HG03469 (cell line): ENCODE data around the gene PLA2G2D.

Experiments used
- ATAC-seq: cut with Tn5 transposase; IDR thresholded peaks from one replicate; pipeline ENCODE4 v1.9.1; 2021; ENCODE audit warnings: mild to moderate bottlenecking, moderate library complexity, moderate number of reproducible peaks; ENCODE audit not compliant: unreplicated experiment

Gene PLA2G2D, protein sequence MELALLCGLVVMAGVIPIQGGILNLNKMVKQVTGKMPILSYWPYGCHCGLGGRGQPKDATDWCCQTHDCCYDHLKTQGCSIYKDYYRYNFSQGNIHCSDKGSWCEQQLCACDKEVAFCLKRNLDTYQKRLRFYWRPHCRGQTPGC

DNA sequence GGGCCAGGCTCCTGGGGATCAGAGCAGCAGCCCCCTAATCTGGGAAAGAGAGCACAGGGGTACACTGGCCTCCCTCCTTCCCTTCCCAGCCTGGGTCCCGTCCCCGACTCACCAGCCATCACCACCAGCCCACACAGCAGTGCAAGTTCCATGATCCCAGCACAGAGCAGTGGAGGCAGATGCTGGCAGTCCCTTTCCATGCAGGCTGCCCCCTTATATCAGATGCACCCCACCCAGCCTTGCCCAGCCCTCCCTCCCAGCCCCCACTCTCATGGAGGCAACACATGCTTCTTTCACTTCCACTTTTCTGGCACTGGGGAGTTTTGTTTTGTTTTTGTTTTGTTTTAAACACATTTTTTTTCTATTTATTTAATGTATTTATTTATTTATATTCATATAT lies at the start of gene PLA2G2D:
Gene PLA2G2D (minus strand): TSS at position 190 of the 400 bp plus-strand sequence. CDS start 38 bp downstream, at position 152.
- ATAC-seq: no peak

DNA sequence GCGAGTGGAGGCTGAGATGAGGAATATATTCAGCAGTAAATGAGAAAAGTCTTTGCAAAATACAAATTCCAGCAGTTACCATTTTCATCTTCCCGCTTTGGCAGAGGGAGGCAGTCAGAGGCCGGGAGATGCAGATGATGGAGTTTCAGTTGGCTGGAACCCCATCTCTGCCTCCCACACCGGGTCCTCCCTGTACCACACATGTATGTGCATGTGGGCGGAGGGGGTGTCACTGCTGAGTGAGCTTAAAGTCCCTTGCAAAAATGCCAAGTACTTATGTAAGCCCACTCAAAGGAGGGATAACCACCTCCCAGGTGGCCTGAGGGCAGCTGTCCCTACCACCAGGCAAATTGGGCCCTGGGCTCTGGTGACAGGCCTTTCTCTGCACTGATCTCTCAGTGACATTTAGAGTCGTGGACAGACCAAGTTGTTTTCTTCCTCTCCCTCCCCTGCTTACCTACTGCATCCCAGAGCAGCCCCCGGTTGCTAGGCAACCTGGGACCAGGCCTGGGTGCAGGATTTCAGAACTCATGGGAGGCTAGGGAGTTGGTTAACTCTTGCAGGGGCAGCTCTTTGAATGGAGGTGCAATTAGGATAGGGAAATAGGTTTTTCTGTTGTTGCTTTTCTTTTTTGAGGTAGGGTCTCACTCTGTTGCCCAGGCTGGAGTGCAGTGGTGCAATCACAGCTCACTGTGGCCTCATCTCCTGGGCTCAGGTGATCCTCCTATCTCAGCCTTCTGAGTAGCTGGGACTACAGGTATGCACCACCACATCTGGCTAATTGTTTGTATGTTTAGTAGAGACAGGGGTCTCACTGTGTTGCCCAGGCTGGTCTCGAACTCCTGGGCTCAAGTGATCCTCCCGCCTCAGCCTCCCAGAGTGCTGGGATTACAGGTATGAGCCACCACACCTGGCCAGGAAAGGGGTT lies 49.5 kb upstream of the PLA2G2D start:
- no peak for ATAC-seq

DNA sequence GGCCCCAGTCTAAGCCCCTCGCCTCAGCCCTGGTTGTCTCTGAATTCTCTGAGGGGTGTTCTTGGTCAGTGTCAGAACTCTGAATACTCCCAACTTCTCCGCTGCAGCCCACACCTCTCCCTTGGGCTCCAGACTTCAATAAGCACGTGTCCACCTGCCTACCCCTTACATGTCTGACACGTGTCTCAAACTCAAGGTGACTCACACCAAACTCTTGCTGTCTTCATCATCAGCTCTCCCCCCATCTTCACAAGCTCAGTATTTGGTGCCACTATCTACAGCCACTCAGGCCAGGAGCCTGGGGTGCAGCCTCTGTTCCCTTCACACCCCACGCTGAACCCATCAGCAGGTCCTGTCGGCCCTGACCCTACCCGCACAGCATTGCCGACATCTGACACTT lies 47.8 kb upstream of the PLA2G2D start:
- no peak for ATAC-seq

DNA sequence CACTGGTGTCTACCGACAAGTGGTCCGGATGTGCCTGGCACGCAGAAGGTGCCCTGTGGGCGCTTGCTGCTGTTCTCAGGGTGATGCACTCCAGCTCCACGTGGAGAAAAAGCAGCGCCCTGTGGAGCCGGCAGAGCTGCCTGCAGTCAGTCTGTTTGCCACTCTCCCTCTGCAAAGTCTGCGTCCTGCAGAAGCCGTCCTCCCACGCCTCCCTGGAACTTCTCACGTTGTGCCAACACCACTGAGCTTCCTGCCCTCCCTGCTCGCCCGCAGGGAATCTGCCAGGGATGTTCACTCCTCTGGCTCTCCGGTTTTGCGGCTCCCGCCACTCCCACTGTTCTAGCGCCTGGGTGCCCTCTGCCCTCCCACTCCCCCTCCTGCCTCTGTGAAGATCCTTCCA lies 46.7 kb upstream of the PLA2G2D start:
- no peak for ATAC-seq

DNA sequence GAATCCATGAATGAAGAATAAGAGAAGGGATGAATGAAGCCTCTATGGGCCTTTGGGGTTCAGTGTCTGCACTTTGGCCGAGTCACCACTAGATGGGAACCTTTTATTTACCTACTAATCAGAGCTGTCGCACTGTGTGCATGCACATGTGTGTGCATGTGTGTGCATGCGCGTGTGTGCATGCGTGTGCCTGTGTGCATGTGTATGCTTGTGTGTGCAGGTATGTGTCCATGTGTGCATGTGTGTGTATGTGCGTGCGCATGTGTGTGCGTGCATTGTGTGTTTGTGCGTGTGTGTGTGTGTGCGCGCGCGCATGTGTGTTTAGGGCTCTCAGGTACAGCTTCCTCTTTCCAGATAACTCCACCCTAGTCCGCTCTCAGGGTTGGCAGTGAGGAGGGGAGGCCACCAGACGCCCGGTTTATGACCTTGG lies 46.2 kb upstream of the PLA2G2D start:
- ATAC-seq: no peak

DNA sequence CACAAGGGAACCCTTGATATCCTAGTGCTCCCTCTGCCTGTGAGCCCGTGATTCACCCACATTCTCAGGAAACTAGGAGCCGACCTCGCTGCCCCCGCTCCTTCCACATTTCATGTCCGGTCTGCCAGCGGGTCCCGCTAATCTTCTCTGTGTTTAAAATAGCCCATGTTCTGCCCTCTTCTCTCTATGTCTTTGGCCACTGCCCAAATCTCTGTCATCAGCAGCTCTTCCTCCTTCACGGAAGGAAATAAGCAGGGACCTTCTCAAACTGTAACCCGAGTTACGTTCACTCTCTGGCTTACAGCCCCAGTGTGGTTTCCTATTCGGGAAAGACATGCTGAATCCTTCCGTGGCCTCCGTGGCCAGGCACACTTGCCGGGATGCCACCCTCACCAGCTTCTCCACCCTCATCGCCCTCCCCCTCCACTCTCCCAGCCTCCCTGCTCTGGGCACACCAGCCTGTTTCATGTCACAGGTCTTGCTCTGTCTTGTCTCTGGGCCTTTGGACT lies 45.4 kb upstream of the PLA2G2D start:
- ATAC-seq: no peak

DNA sequence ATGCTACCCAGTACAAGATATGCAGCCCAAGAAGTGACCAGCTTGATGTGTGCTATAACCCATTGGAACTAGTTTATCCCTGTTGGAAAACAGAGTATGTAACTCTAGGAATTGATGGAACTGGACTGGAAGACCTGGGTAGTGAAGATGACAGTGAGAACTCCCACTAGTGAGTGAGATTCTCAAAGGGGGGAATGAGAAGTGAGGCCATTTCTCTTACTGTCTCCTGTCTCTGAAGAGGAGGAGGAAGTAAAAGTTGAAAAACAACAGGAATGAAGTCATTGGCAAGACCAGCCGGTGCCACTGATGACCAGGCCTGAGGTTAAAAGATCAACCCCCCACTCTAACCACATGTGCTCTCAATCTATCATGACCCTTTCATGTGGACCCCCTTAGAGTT lies 40.7 kb upstream of the PLA2G2D start:
- ATAC-seq: no peak

DNA sequence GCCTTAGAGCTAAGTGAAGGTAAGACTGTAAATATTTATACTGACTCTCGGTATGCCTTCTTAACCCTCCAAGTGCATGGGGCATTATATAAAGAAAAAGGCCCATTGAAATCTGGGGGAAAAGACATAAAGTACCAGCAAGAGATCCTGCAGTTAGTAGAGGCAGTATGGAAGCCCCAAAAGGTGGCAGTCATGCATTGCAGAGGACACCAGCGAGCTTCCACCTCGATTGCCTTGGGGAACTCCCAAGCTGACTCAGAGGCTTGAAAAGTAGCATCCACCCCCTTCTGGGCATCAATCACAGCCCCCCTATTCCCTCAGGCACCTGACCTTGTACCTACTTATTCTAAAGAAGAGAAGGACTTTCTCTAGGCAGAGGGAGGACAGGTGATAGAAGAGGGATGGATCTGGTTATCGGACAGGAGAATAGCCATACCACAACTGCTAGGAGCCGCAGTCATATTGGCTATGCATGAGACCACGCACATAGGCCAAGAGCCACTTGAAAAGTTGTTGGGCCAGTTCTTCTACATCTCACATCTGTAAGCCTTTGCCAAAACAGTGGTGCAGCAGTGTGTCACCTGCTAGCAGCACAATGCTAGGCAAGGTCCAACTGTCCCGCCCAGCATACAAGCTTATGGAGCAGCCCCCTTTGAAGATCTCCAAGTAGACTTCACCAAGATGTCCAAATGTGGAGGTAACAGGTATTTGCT lies 39.2 kb upstream of the PLA2G2D start:
- ATAC-seq: no peak

DNA sequence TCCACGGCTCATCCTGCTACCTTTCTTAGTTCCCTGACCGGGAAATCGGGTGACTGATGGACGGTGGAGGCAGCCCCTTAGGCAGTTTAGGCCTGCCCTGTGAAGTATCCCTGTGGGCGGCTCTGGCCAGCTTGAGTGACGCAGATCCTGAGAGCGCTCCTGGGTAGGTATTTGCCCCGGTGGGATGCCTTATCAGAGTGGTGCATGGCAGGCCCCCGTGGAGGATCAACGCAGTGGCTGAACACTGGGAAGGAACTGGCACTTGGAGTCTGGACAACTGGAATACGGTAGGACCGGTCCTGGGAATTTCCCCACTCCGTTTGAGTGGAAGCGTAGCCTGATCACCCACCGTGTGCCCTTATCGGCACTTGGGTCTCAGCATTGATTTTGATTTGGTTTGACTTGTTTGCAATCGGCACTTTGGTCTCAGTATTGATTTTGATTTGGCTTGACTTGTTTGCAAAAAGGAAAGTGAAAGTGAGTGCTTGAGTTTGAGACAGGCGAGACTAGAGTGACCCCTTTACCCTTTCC lies 35.0 kb upstream of the PLA2G2D start:
- no peak for ATAC-seq

DNA sequence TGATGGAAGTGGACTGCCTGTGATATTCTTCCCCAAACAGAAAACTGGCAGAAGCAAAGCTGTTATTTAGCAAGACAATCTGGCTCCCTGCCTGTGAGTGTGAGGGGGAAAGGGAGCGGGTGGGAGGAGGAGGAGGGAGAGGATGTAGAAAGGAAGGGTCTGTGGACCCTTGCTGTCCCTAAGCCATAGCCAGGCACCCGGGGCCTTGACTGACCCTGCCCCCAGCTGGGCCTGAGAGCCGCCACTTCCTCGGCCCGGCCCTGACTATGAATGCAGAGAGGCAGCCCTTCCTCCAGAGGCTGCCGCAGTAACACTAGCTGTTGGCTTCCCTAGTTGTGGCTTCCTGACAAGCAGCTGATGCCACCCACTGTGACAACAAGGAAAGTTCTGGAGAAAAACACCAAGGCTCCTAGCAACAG lies 33.7 kb upstream of the PLA2G2D start:
- no peak for ATAC-seq

DNA sequence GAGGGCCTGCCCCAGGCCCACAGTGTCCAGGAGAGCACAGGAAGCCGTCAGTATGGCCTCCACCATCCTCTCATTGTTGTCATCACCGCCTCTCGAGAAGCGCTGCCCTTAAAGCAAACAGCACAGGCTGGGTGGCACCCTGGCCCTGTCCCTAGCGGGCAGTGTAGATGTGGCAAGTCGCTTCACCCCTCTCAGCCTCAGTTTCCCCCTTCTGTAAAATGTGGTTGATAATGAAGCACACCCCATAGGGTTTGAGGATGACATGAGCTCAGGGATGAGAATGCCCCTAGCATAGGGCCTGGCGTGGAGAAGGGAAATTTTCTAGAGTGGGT lies 33.2 kb upstream of the PLA2G2D start:
- no peak for ATAC-seq

DNA sequence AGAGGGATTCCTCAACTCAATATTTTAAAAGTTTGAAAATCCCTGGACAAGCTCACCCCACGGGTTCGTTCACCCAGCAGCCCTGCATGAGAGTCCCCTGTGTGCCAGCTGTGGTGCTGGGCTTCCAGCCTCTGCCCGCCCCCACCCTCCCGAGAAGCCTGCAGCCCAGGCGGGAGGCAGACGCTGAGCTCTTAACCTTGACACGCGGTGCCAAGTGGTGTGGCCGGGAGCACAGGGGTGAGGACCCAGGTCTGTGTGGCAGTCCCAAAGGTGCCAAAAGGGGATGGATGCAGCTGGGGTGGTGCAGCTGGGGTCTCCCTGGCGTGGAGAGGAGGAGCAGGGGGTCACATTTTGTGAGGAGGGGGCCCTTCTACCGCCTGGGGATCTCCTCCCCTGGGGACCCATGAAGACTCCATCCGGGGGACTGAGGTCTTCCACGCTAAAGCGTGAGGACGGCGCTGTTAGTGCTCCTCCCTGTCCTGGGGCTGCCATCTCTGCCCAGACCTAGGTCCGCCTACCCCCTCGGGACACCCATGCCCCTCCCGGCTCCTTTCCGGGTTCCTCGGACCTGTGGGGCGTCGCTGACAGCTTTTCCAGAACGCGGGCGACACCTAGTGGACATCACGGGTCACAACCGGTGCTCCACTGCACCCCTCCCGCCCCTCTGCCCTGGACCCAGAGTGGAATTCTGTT lies 32.7 kb upstream of the PLA2G2D start:
- no peak for ATAC-seq

DNA sequence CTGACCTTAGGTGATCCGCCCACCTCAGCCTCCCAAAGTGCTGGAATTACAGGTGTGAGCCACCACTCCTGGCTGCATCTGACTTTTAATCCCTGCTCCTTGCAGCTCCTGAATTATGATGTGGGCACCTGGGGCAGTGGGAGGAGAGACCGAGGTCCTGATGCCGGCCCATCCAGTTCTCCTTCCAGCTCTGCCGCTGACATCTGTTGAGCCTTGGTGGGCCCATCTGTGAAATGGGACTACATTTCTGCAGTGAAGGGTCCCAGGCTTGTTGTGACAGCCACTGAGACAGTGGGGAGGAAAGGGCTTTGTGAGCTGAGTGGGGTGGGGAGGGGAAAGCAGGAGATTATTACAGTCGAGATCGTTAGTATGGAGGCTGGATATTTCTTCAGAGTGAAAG lies 31.6 kb upstream of the PLA2G2D start:
- ATAC-seq: no peak

DNA sequence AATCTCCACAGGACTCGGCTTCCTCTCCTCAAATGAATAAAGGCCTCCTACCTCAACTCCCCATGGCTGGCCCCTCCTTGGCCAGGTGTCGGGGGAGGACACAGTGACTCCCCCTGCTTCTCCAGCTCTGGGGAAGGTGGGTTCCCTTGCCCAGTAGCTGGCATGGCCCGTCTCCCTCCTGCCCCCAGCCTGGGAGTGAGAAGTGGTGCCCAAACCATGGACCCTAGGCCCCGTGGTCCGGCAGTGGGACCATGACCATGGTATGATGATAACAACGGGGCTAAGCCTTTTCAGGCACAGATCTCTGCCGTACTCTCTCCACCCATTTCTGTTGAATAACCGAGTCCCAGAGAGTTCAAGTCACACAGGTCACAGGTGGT lies 31.0 kb upstream of the PLA2G2D start:
- ATAC-seq: no peak

DNA sequence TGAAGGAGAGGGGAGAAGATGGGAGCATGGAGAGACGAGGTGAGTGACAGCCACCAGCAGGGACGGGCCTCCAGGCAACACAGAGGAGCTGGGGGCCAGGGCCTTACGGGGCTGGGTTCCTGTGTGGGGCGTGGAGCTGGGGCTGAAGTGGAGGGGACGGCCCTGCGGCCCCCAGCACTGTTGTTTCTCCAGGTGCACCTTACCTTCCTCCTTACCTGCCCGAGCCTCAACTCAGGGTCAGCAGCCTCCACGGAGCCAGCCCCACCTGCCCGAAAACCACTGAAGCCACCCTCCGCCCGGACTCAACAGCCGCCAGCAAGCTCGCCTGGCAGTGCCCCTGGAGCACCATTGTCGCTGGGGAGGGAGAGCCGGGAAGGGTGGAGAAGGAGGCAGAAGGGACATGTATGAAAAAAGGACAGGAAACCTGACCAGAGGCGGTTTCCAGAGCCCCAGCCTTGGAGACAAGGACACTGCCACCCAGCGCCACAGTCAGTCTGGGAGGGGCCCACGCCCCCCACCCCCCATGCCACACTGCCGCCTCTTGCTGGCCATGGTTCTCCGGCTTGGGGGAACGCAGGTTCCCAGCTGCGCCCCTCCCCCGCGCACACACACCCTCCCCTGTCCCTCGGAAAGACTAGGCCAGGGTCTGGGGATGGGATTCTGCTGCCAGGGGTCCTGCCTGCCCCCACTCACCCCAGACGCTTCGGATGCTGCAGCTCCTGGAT lies 30.4 kb upstream of the PLA2G2D start:
- no peak for ATAC-seq

DNA sequence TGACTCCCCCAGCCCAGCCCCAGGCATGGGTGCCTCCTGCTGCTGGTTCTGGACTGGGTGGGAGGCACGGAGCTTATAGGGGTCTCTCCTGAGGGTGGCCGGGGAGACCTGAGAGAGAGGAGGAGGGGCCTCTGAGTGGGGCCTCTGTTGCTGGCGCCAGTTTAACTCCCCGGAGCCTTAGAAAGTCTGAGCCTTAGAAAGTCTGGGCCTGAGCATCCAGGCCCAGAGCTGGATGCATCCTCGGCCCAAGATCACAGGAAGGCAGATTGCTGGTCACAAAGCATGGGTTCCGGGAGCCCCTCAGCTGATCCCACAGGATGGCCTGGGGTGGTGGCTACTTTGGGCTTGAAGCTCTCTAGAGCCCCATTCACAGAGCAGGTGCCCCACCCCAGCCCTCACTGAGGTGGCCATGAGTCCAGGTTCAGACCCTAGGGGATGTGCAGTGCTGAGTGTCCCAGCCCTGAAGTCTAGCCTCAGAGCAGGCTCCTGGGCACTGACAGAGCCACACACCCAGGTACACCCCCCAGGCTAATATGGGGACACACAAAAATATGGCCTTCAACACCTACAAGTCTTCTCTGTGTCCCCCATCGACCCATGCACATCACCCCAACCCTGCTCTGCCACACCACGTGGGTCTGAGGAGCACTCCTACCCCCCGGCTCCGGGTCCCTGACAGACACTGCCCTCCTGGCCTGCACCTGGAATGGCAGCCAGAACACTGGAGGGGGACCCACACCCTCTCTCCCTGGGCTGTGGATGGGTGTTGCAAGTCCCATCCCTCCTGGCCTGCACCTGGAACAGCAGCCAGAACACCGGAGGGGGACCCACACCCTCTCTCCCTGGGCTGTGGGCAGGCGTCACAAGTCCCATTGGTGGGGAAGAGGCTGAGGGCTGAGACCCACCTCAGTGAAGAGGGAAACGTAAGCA lies 29.5 kb upstream of the PLA2G2D start:
- no peak for ATAC-seq

DNA sequence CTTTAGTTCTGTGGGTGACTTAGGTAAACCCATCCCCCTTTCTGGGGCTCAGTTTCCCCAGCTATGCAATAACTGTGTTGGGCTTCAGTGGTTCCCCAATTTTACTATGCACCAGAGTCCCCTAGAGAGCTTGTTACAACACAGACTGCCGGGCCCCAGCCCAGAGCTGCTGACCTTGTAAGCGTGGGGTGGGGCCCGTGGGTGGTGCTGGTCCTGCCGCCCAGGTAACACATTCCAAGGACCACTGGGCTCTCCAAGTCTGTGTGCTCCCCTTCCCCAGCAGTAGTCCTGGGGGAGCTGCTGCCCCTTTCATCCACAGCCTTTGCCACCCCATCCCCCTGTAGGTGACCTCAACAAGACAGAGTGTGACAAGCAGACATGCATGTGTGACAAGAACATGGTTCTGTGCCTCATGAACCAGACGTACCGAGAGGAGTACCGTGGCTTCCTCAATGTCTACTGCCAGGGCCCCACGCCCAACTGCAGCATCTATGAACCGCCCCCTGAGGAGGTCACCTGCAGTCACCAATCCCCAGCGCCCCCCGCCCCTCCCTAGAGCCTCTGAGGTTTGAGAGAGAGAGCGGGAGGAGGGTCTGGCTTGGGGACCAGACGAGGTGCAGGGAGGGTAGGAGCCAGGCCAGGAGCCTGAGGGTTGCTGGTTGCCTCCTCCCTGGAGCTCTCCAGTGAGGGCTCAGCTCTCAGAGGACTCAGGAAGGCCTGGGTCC lies 28.7 kb upstream of the PLA2G2D start:
- no peak for ATAC-seq

DNA sequence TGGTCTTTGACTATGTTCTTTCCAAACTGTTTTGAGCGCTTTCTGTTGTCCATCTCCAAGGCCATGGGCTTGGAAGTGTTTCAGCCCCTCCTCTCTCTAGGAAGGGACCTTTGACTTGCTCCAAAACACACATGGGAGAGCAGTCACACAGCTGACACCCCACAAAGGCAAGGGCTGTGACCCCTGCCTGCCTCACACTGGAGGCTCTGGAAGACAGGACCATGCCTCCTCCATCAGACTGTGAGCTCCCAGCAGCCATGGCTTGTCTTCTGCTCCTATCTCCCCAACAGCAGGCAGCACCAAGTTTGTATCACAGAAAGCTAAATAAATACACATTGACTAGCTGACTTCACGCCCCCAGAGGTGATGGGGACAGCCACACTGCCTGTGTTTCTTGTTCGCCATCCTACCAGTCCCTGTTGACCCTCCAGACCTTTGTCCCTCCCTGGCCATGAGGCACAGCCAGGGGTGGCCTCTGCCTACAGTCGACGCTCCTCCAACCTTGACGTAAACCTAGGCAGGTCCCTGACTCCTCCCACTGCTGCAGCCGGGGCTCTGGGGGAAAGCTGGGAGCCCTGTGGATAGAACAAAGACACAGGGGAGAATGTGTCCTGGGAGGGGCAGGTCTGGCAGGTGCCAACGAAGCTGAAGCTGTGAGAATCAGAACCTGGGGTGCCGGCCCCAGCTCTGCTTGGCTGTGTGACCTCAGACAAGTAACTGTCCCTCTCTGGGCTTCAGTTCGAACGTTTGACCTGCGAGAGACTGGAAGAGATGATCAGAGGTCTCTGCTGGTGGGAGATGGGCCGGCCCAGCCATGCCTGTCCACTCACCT lies 24.6 kb upstream of the PLA2G2D start:
- no peak for ATAC-seq
